ENCODE data around the gene RASGRP3.

Gene RASGRP3

GRCh38 chr2:33541243-33541642 is 64.8 kb downstream of the RASGRP3 start:
- no peak for TF ChIP-seq CTCF (IDR thresholded peaks at IDR 0.05; ENCODE audit: low read depth, low read length, missing control alignments)
- no peak for DNase-seq (ENCODE audit: extremely low read depth, low read depth)
- no peak overlapping the region for H3K4me3 ChIP-seq (replicated peaks; ENCODE audit: low read depth, low read length)

GRCh38 chr2:33550206-33550605 is 73.8 kb downstream of the RASGRP3 start:
- no peak overlapping the region for H3K4me3 ChIP-seq (replicated peaks; ENCODE audit: low read depth, low read length)
- DNase-seq (ENCODE audit: extremely low read depth, low read depth), result no peak
- TF ChIP-seq CTCF (IDR thresholded peaks at IDR 0.05; ENCODE audit: low read depth, low read length, missing control alignments), result no peak

GRCh38 chr2:33552758-33553461 is 76.5 kb downstream of the RASGRP3 start:
- no peak for TF ChIP-seq CTCF (IDR thresholded peaks at IDR 0.05; ENCODE audit: low read depth, low read length, missing control alignments)
- DNase-seq (ENCODE audit: extremely low read depth, low read depth), result no peak
- H3K4me3 ChIP-seq (replicated peaks; ENCODE audit: low read depth, low read length), result no peak overlapping the region

GRCh38 chr2:33555681-33556080 is 79.2 kb downstream of the RASGRP3 start:
- H3K4me3 ChIP-seq (replicated peaks; ENCODE audit: low read depth, low read length), result no peak overlapping the region
- DNase-seq (ENCODE audit: extremely low read depth, low read depth), result no peak
- no peak for TF ChIP-seq CTCF (IDR thresholded peaks at IDR 0.05; ENCODE audit: low read depth, low read length, missing control alignments)

- DNase-seq (ENCODE audit: extremely low read depth, low read depth), result no peak
- no peak overlapping the region for H3K4me3 ChIP-seq (replicated peaks; ENCODE audit: low read depth, low read length)
- TF ChIP-seq CTCF (IDR thresholded peaks at IDR 0.05; ENCODE audit: low read depth, low read length, missing control alignments), result no peak
Observed at GRCh38 chr2:33559328-33559727, 82.9 kb downstream of the RASGRP3 start.

GRCh38 chr2:33560017-33560416 is 83.6 kb downstream of the RASGRP3 start:
- DNase-seq (ENCODE audit: extremely low read depth, low read depth), result no peak
- H3K4me3 ChIP-seq (replicated peaks; ENCODE audit: low read depth, low read length), result no peak overlapping the region

More at GRCh38 chr2:33560017-33560416, 83.6 kb downstream of the RASGRP3 start:
- TF ChIP-seq CTCF (IDR thresholded peaks at IDR 0.05; ENCODE audit: low read depth, low read length, missing control alignments), result no peak
